IMR-90 (cell line): ENCODE results near the gene COL9A2.

ENCODE experiments used
- CTCF ChIP-seq: conservative IDR thresholded peaks from 2 replicates; pipeline ENCODE4 v1.5.1; 2012; ENCODE audit warnings: mild to moderate bottlenecking, low read depth, low read length, improper control_type of control experiment
- FOS ChIP-seq: fragments of 150-350 bp; IDR thresholded peaks from 2 replicates; pipeline ENCODE4 v1.6.1; 2016; ENCODE audit warnings: low read depth, low read length
- MAFK ChIP-seq: IDR thresholded peaks from 2 replicates; pipeline ENCODE4 v1.6.1; 2012; ENCODE audit warnings: low read depth, low read length, improper control_type of control experiment
- NFE2L2 ChIP-seq: fragments of 150-350 bp; IDR thresholded peaks from 2 replicates; pipeline ENCODE4 v1.6.1; 2016; ENCODE audit warnings: low read depth, mild to moderate bottlenecking, low read length
- POLR2A ChIP-seq: IDR thresholded peaks from 2 replicates; pipeline ENCODE4 v1.6.1; 2012; ENCODE audit warnings: mild to moderate bottlenecking, low read depth, low read length
- RAD21 ChIP-seq: IDR thresholded peaks from 2 replicates; pipeline ENCODE4 v1.6.1; 2012; ENCODE audit warnings: low read length, improper control_type of control experiment
- TF ChIP-seq, protein P1 (sequence below): fragments of 150-350 bp; IDR thresholded peaks from 2 replicates; pipeline ENCODE4 v1.6.1; 2017; ENCODE audit warnings: mild to moderate bottlenecking, antibody characterized with exemption, low read length, low read depth

GRCh38 chr1:40251456-40251855 lies 65.6 kb downstream of the COL9A2 start:
- no peak for TF ChIP-seq CTCF
- TF ChIP-seq MAFK, result no peak
- TF ChIP-seq, protein P1, sequence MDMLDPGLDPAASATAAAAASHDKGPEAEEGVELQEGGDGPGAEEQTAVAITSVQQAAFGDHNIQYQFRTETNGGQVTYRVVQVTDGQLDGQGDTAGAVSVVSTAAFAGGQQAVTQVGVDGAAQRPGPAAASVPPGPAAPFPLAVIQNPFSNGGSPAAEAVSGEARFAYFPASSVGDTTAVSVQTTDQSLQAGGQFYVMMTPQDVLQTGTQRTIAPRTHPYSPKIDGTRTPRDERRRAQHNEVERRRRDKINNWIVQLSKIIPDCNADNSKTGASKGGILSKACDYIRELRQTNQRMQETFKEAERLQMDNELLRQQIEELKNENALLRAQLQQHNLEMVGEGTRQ, result no peak
- no peak for TF ChIP-seq POLR2A
- no peak for TF ChIP-seq FOS
- TF ChIP-seq RAD21, result no peak
- TF ChIP-seq NFE2L2, result no peak
